K562 (cell line): ENCODE results near the gene CACNG5. TPM values are rescaled to one million over a fixed set of nuclear protein-coding genes. Genes with fewer than 3 reads are reported as not detected.

Experiments used
- ATAC-seq: fragments of 200-7000 bp; cut with Tn5 transposase; 3 replicates; pipeline ENCODE4 v1.9.1; 2020; ENCODE audit warnings: moderate library complexity
- BruUV-seq: library from RNA; stranded (reverse); fragments of 400-500 nt; replicated peaks from 2 replicates; lab custom pipeline; 2021; lab: Mats Ljungman, UMichigan
- CTCF ChIA-PET: fragments of 300-600 bp; formaldehyde crosslinking; extraction: SDS; loops from one replicate; lab custom pipeline; 2021; ENCODE audit warnings: low intra/inter-chr PET ratio; lab: Yijun Ruan, JAX
- POLR2A ChIA-PET: fragments of 300-600, 350-650 bp; sonication (Branson Sonifier 250); formaldehyde crosslinking; extraction: SDS; loops from one replicate; lab custom pipeline; 2021; ENCODE audit warnings: antibody characterized with exemption, inconsistent platforms; lab: Yijun Ruan, JAX
- DNase-seq, 4 experiments: peaks; one replicate each; pipeline versions ENCODE4 v3.0.0 to v3.0.0-alpha.2; 2011 to 2018; ENCODE audit warnings: low spot score in 3 of 4, mixed read lengths in 3 of 4; ENCODE audit errors: extremely low read depth in 1 of 4
- FAIRE-seq: peaks from 2 replicates; lab custom pipeline; 2011; peaks lifted over from hg19 to GRCh38; lab: Jason Lieb, UNC
- H2AFZ ChIP-seq: 2 replicates; pipeline ENCODE4 v1.6.0; 2011; ENCODE audit warnings: low read depth, low read length, control low read depth, inconsistent platforms
- H3K27ac ChIP-seq: fragments of 200-600 bp; 3 replicates; pipeline ENCODE4 v1.8.0; 2011; ENCODE audit warnings: low read depth, mild to moderate bottlenecking, control low read depth, inconsistent platforms, low read length, moderate library complexity, mixed read lengths; ENCODE audit errors: extremely low read depth
- H3K27me3 ChIP-seq, 2 experiments: fragments of 300-600 bp in 1 of 2; 2 replicates in 1 of 2; 3 replicates in 1 of 2; pipeline versions ENCODE4 v1.6.0 to v1.8.0; 2011; ENCODE audit warnings: inconsistent platforms in 2 of 2, low read length in 2 of 2, mild to moderate bottlenecking in 1 of 2, mixed read lengths in 1 of 2, moderate library complexity in 1 of 2; ENCODE audit not compliant: control insufficient read depth in 2 of 2, insufficient read depth in 2 of 2
- H3K36me3 ChIP-seq: fragments of 300-600 bp; 3 replicates; pipeline ENCODE4 v1.8.0; 2011; ENCODE audit warnings: mild to moderate bottlenecking, low read length, inconsistent platforms; ENCODE audit not compliant: control insufficient read depth, insufficient read depth
- H3K4me1 ChIP-seq, 2 experiments: fragments of 200-600 bp in 1 of 2; replicated peaks in 1 of 2; 2 replicates in 1 of 2; 3 replicates in 1 of 2; pipeline versions ENCODE4 v1.5.1 to v1.8.0; 2011; ENCODE audit warnings: inconsistent platforms in 2 of 2, low read length in 2 of 2, mild to moderate bottlenecking in 1 of 2, mixed read lengths in 1 of 2, moderate library complexity in 1 of 2; ENCODE audit not compliant: control insufficient read depth in 2 of 2, insufficient read depth in 2 of 2
- H3K4me2 ChIP-seq: 2 replicates; pipeline ENCODE4 v1.6.1; 2011; ENCODE audit warnings: low read length, control low read depth, inconsistent platforms, mixed read lengths; ENCODE audit not compliant: insufficient read depth
- H3K4me3 ChIP-seq: fragments of 200-600 bp; sonication (generic), shearing (Covaris generic); 2 replicates; pipeline ENCODE4 v1.5.1; 2016; ENCODE audit warnings: control low read depth, inconsistent platforms
- H3K79me2 ChIP-seq: fragments of 200-600 bp; 3 replicates; pipeline ENCODE4 v1.8.0; 2011; ENCODE audit warnings: low read length, inconsistent platforms; ENCODE audit not compliant: control insufficient read depth, insufficient read depth
- H3K9ac ChIP-seq, 2 experiments: 2 replicates each; pipeline versions ENCODE4 v1.6.0 to v1.6.1; 2011; ENCODE audit warnings: low read depth in 2 of 2, low read length in 2 of 2, control low read depth in 1 of 2, inconsistent platforms in 1 of 2, mild to moderate bottlenecking in 1 of 2, mixed read lengths in 1 of 2; ENCODE audit not compliant: insufficient read depth in 1 of 2
- H3K9me1 ChIP-seq: one replicate; pipeline ENCODE4 v1.6.0; 2011; ENCODE audit warnings: inconsistent platforms, mild to moderate bottlenecking, low read length, moderate library complexity; ENCODE audit not compliant: control insufficient read depth, insufficient read depth
- H3K9me3 ChIP-seq: replicated peaks from 2 replicates; pipeline ENCODE4 v1.5.1; 2011; ENCODE audit warnings: low read depth, low read length, inconsistent platforms; ENCODE audit not compliant: control insufficient read depth, insufficient read depth
- H4K20me1 ChIP-seq: replicated peaks from 2 replicates; pipeline ENCODE4 v1.6.1; 2011; ENCODE audit warnings: low read length, inconsistent platforms, mixed read lengths; ENCODE audit not compliant: control insufficient read depth, insufficient read depth
- SMC3 ChIP-seq: conservative IDR thresholded peaks from 2 replicates; pipeline ENCODE4 v1.6.1; 2011; ENCODE audit warnings: low read depth, low read length, improper control_type of control experiment; ENCODE audit not compliant: insufficient read depth
- ZBTB1 ChIP-seq: sonication (generic); formaldehyde crosslinking; IDR thresholded peaks from 2 replicates; pipeline ENCODE4 v1.8.1; 2023; ENCODE audit warnings: missing genetic modification reagents, low read depth, mild to moderate bottlenecking, borderline replicate concordance
- WGBS: fragments of 100-300 bp; shearing (Covaris generic); methylation state at CpG from one replicate; pipeline ENCODE4 v1.1.6; 2016; ENCODE audit warnings: low coverage, mixed read lengths; ENCODE audit not compliant: insufficient coverage; ENCODE audit errors: missing lambda C conversion rate; 5-methylcytosine and 5-hydroxymethylcytosine counted together
- in situ Hi-C: fragments of 300-500 bp; cut with MboI; formaldehyde crosslinking; loops from 4 replicates; pipeline ENCODE4 v1.15.0; 2018; ENCODE audit warnings: inconsistent platforms, mixed read lengths
- intact Hi-C: fragments of 100-400 bp; cut with micrococcal nuclease; formaldehyde crosslinking; loops from 2 replicates; pipeline ENCODE4 v1.14.2; 2022
- polyA plus RNA-seq, 8 experiments: library from polyadenylated mRNA; depleted of rRNA in 4 of 8; stranded (reverse) in 5 of 8; unstranded in 3 of 8; fragments of >200 nt; fragmentation: Nextera tagmentation in 2 of 8; fragmentation: Illumina TruSeq in 1 of 8; extraction: Ambion mirVana in 2 of 8; extraction: Trizol in 1 of 8; gene quantifications; 2 replicates each; pipeline versions ENCODE4 v1.2.1 to v1.2.3, GENCODE V29; 2011 to 2014; ENCODE audit warnings: inconsistent platforms in 1 of 8, missing spikeins in 1 of 8
- total RNA-seq, 7 experiments: library from RNA; depleted of rRNA in 6 of 7; stranded (reverse); fragments of >200 nt in 6 of 7; fragmentation: Illumina TruSeq in 2 of 7; extraction: Trizol in 2 of 7; gene quantifications; 2 replicates each; pipeline versions ENCODE4 v1.2.1 to v1.2.3, GENCODE V29; 2011 to 2021; ENCODE audit warnings: low replicate concordance in 1 of 7
- TF ChIP-seq, protein P1 (sequence below), 2 experiments: fragments of 450-650 bp; IDR thresholded peaks; 2 replicates each; pipeline ENCODE4 v1.6.1; 2016
- TF ChIP-seq, protein P2 (sequence below): sonication (generic); formaldehyde crosslinking; IDR thresholded peaks from 2 replicates; pipeline ENCODE4 v1.8.1; 2023; ENCODE audit warnings: mild to moderate bottlenecking, missing genetic modification reagents
- TF ChIP-seq, protein P3 (sequence below): IDR thresholded peaks from 3 replicates; pipeline ENCODE4 v1.6.1; 2011; ENCODE audit warnings: borderline replicate concordance, mild to moderate bottlenecking, moderate library complexity; ENCODE audit not compliant: insufficient read length; ENCODE audit errors: extremely low read depth
- TF ChIP-seq, protein P4 (sequence below): IDR thresholded peaks from 2 replicates; pipeline ENCODE4 v1.6.1; 2011; ENCODE audit warnings: borderline replicate concordance, low read depth, mild to moderate bottlenecking, moderate library complexity, low read length; ENCODE audit not compliant: insufficient read depth, poor library complexity, severe bottlenecking

The CACNG5 gene
- total and polyA plus RNA-seq, 9 of the 15 experiments (the other 6 are each of a cell fraction or from before 2014, with no cell fraction given): not detected

DNA sequence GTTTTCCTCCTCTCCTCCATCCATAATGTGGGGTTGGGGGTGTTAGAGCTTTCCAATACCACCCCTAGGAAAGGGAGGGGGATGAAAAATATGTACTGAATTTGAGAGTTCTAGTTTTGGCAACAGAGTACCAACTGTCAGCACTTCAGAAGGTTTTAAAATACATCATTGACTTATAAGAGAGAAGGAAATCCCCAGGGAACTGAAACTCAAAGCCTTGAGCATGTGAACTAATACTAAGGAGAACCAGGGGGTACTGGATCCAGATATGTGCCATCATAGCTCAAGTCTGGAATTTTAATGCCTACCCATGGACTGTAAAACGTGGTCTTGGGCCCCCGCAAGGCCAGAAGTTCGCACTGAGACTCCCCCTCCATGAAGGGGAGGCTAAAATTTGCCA lies 15.8 kb downstream of the CACNG5 start:
- H3K9me3 ChIP-seq: no peaks in the 10 kb centered on the region
- no peak overlapping the region for H2AFZ ChIP-seq
- no peak for DNase-seq
- H3K27me3 ChIP-seq: peaks cover 0 to 2% of the 10 kb centered on the region in 2 experiments; a peak in 3 of 5 replicates
- H3K4me2 ChIP-seq: no peak overlapping the region
- H3K4me1 ChIP-seq: no peaks in the 10 kb centered on the region
- BruUV-seq: no TSS peak
- H3K4me3 ChIP-seq: no peak overlapping the region
- no peaks in the 10 kb centered on the region for H3K9me1 ChIP-seq
- POLR2A ChIA-PET: interaction anchor here (0.7 kb wide), 1 partner anchor 753 kb away, joined by 3 read pairs; no protein-coding TSS in a partner anchor
- H3K79me2 ChIP-seq: no peaks in the 10 kb centered on the region
- in situ Hi-C loops (no loop called here), intact Hi-C loops (no loop called here)
- 0% methylated on average over 3 of the region's 3 CpGs for WGBS
- H3K9ac ChIP-seq: no peak overlapping the region
- H3K27ac ChIP-seq: no peak overlapping the region
- CTCF ChIA-PET: no interaction called here
- no peaks in the 10 kb centered on the region for H4K20me1 ChIP-seq
- TF ChIP-seq, protein P1, sequence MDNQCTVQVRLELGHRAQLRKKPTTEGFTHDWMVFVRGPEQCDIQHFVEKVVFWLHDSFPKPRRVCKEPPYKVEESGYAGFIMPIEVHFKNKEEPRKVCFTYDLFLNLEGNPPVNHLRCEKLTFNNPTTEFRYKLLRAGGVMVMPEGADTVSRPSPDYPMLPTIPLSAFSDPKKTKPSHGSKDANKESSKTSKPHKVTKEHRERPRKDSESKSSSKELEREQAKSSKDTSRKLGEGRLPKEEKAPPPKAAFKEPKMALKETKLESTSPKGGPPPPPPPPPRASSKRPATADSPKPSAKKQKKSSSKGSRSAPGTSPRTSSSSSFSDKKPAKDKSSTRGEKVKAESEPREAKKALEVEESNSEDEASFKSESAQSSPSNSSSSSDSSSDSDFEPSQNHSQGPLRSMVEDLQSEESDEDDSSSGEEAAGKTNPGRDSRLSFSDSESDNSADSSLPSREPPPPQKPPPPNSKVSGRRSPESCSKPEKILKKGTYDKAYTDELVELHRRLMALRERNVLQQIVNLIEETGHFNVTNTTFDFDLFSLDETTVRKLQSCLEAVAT (IDR thresholded peaks at IDR 0.05): no peak
- TF ChIP-seq ZBTB1: no peak
- no peak for ATAC-seq
- no peaks in the 10 kb centered on the region for H3K36me3 ChIP-seq
- FAIRE-seq: no peak

DNA sequence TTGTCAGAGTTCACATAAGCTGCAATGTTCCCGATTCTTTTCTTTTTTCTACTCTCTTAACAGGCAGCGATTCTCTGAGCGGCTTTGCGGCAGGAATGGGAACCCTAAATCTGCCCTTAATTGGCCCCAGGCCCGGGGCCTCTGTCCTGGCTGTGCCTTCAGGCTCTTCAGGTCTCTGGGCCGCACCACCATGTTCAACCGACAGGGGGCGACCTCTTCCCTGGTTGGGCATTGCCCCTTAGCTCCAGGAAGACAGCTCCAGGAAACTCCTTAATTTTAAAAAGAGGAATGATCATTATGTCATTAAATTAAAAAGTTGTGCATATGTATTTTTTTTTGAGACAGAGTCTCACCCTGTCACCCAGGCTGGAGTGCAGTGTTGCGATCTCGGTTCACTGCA lies 20.3 kb downstream of the CACNG5 start:
- Histone ChIP-seq H3K36me3 (no peaks in the 10 kb centered on the region), H3K79me2 (no peaks in the 10 kb centered on the region), H3K9me3 (no peaks in the 10 kb centered on the region), H3K27ac (no peak overlapping the region), H3K4me1 (no peaks in the 10 kb centered on the region), H4K20me1 (no peaks in the 10 kb centered on the region), H3K9me1 (no peaks in the 10 kb centered on the region), H3K4me2 (no peak overlapping the region), H3K4me3 (no peak overlapping the region), H3K9ac (no peak overlapping the region), H3K27me3 (peaks cover 0 to 13% of the 10 kb centered on the region in 2 experiments; a peak in 1 of 5 replicates), H2AFZ (no peak overlapping the region)
- ChIA-PET POLR2A (interaction anchor here (0.5 kb wide), 1 partner anchor 512 kb away, joined by 3 read pairs; no protein-coding TSS in a partner anchor), CTCF (no interaction called here)
- ATAC-seq: peak; percentile 86
- peak; percentile 62 to 76 (median 70) for DNase-seq
- peak; percentile 51 for FAIRE-seq
- in situ Hi-C loops: no loop called here
- no TSS peak for BruUV-seq
- intact Hi-C loops: loop anchor here (1.0 kb wide), 1 partner anchor 303 kb away; no protein-coding TSS in a partner anchor
- WGBS: 4% methylated on average over 10 of the region's 10 CpGs
- TF ChIP-seq, protein P2, sequence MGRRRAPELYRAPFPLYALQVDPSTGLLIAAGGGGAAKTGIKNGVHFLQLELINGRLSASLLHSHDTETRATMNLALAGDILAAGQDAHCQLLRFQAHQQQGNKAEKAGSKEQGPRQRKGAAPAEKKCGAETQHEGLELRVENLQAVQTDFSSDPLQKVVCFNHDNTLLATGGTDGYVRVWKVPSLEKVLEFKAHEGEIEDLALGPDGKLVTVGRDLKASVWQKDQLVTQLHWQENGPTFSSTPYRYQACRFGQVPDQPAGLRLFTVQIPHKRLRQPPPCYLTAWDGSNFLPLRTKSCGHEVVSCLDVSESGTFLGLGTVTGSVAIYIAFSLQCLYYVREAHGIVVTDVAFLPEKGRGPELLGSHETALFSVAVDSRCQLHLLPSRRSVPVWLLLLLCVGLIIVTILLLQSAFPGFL: no peak
- TF ChIP-seq, protein P3, sequence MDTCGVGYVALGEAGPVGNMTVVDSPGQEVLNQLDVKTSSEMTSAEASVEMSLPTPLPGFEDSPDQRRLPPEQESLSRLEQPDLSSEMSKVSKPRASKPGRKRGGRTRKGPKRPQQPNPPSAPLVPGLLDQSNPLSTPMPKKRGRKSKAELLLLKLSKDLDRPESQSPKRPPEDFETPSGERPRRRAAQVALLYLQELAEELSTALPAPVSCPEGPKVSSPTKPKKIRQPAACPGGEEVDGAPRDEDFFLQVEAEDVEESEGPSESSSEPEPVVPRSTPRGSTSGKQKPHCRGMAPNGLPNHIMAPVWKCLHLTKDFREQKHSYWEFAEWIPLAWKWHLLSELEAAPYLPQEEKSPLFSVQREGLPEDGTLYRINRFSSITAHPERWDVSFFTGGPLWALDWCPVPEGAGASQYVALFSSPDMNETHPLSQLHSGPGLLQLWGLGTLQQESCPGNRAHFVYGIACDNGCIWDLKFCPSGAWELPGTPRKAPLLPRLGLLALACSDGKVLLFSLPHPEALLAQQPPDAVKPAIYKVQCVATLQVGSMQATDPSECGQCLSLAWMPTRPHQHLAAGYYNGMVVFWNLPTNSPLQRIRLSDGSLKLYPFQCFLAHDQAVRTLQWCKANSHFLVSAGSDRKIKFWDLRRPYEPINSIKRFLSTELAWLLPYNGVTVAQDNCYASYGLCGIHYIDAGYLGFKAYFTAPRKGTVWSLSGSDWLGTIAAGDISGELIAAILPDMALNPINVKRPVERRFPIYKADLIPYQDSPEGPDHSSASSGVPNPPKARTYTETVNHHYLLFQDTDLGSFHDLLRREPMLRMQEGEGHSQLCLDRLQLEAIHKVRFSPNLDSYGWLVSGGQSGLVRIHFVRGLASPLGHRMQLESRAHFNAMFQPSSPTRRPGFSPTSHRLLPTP: no peak
- TF ChIP-seq, protein P4, sequence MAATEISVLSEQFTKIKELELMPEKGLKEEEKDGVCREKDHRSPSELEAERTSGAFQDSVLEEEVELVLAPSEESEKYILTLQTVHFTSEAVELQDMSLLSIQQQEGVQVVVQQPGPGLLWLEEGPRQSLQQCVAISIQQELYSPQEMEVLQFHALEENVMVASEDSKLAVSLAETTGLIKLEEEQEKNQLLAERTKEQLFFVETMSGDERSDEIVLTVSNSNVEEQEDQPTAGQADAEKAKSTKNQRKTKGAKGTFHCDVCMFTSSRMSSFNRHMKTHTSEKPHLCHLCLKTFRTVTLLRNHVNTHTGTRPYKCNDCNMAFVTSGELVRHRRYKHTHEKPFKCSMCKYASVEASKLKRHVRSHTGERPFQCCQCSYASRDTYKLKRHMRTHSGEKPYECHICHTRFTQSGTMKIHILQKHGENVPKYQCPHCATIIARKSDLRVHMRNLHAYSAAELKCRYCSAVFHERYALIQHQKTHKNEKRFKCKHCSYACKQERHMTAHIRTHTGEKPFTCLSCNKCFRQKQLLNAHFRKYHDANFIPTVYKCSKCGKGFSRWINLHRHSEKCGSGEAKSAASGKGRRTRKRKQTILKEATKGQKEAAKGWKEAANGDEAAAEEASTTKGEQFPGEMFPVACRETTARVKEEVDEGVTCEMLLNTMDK: peak; percentile 62
- TF ChIP-seq SMC3: peak; percentile 48; the same call in 1 of the 2 replicates
